Urothelium cell line (cell line): ENCODE data around the gene TRMT112.

Experiments
- DNase-seq: peaks from one replicate; pipeline ENCODE4 v3.0.0; 2011; ENCODE audit warnings: low spot score, mixed read lengths
- FAIRE-seq: peaks from 2 replicates; lab custom pipeline; 2011; peaks lifted over from hg19 to GRCh38; lab: Jason Lieb, UNC

TRMT112 gene

GRCh38 chr11:64296830-64297698 lies 20.3 kb downstream of the TRMT112 start:
- FAIRE-seq, result no peak
- no peak for DNase-seq

GRCh38 chr11:64296236-64296635 lies 21.1 kb downstream of the TRMT112 start:
- no peak for DNase-seq
- FAIRE-seq, result no peak

GRCh38 chr11:64295760-64296159 lies 21.6 kb downstream of the TRMT112 start:
- no peak for FAIRE-seq
- no peak for DNase-seq

GRCh38 chr11:64294774-64295173 lies 22.6 kb downstream of the TRMT112 start:
- DNase-seq, result no peak
- no peak for FAIRE-seq

- FAIRE-seq, result no peak
- DNase-seq, result no peak
Observed at GRCh38 chr11:64292460-64293254, 24.7 kb downstream of the TRMT112 start.

- FAIRE-seq (no peak), DNase-seq (no peak)
Observed at GRCh38 chr11:64291752-64292459, 25.5 kb downstream of the TRMT112 start.

GRCh38 chr11:64291262-64291751 lies 26.1 kb downstream of the TRMT112 start, which contains the start of gene KCNK4:
TSS of gene KCNK4 (plus strand) at chr11:64291302. CDS start at chr11:64293019, 1,717 bp downstream.
- DNase-seq (no peak), FAIRE-seq (no peak)

- DNase-seq (no peak), FAIRE-seq (no peak)
Observed at GRCh38 chr11:64290352-64291261, 26.8 kb downstream of the TRMT112 start.

- no peak for DNase-seq
- no peak for FAIRE-seq
Observed at GRCh38 chr11:64289002-64289564, 28.3 kb downstream of the TRMT112 start.

GRCh38 chr11:64288353-64288750 lies 29.0 kb downstream of the TRMT112 start:
- FAIRE-seq, result no peak
- DNase-seq, result no peak

GRCh38 chr11:64287676-64288352 lies 29.5 kb downstream of the TRMT112 start:
- DNase-seq, result no peak
- FAIRE-seq, result no peak

GRCh38 chr11:64286801-64287159 lies 30.6 kb downstream of the TRMT112 start:
- DNase-seq (no peak), FAIRE-seq (no peak)

- DNase-seq (no peak), FAIRE-seq (no peak)
Observed at GRCh38 chr11:64285885-64286800, 31.2 kb downstream of the TRMT112 start.

GRCh38 chr11:64284962-64285884 lies 32.1 kb downstream of the TRMT112 start, which contains the start of gene GPR137:
TSS of gene GPR137 (plus strand) at chr11:64285848. CDS start at chr11:64286525, 677 bp downstream.
- FAIRE-seq (peak; percentile 52), DNase-seq (peak; percentile 85)

- FAIRE-seq, result peak; percentile 65
- DNase-seq, result peak; percentile 97
Observed at GRCh38 chr11:64284048-64284961, 33.1 kb downstream of the TRMT112 start, which contains the start of gene BAD. TSS of gene BAD (minus strand) at chr11:64284665. CDS start at chr11:64284368, 297 bp downstream.

GRCh38 chr11:64283092-64283491 lies 34.3 kb downstream of the TRMT112 start:
- DNase-seq (no peak), FAIRE-seq (no peak)
